Central memory CD8-positive, alpha-beta T cell (primary cell): ENCODE data around the gene ABHD14A.

Source experiments
- ATAC-seq: fragments of 150-1000 bp; cut with Tn5 transposase; replicated peaks from 2 replicates; pipeline ENCODE4 v1.10.0; 2022; ENCODE audit warnings: mild to moderate bottlenecking, moderate FRiP score, moderate number of reproducible peaks; ENCODE audit not compliant: poor library complexity, severe bottlenecking; ENCODE audit errors: extremely low read depth
- DNase-seq, 2 donors: peaks; one replicate each; pipeline ENCODE4 v3.0.0; 2021; ENCODE audit warnings: low spot score in 2 of 2
- H3K27ac Mint-ChIP-seq: one replicate; pipeline ENCODE4 v1.8.0; 2022; ENCODE audit warnings: low read depth, mild to moderate bottlenecking, moderate library complexity, mixed read lengths
- H3K27me3 Mint-ChIP-seq: one replicate; pipeline ENCODE4 v1.8.0; 2022; ENCODE audit warnings: mixed read lengths
- H3K36me3 Mint-ChIP-seq: one replicate; pipeline ENCODE4 v1.8.0; 2022; ENCODE audit warnings: mild to moderate bottlenecking, moderate library complexity, mixed read lengths; ENCODE audit not compliant: insufficient read depth
- H3K4me1 Mint-ChIP-seq: one replicate; pipeline ENCODE4 v1.8.0; 2022; ENCODE audit warnings: mixed read lengths
- H3K4me3 Mint-ChIP-seq: one replicate; pipeline ENCODE4 v1.8.0; 2022; ENCODE audit warnings: mild to moderate bottlenecking, moderate library complexity, mixed read lengths
- H3K9me3 Mint-ChIP-seq: one replicate; pipeline ENCODE4 v1.8.0; 2022; ENCODE audit warnings: mixed read lengths

ABHD14A gene

DNA sequence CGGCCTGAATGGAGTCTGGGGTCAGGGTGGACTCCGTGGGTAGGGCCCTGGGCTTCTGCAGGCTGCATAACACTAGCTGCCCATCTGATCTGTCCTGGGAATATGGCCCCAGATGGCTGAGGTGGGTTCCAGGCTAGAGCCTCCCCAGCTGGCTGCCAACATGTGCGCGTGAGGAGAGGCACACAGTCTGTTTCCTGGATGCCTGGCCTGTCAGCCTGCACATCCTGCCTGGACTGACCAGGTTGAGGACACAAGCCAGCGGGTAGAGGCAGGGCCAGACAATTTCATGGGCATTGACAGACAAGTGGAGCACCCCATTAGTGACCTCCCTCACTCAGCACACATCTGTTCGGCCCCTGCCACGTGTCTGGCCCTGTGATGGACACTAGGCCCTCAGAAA lies 50.6 kb downstream of the ABHD14A start:
- ATAC-seq (no peak), DNase-seq (no peak)
- H3K4me3 Mint-ChIP-seq: no peak overlapping the region
- no peaks in the 10 kb centered on the region for H3K36me3 Mint-ChIP-seq
- no peaks in the 10 kb centered on the region for H3K4me1 Mint-ChIP-seq
- H3K9me3 Mint-ChIP-seq: no peaks in the 10 kb centered on the region
- no peaks in the 10 kb centered on the region for H3K27me3 Mint-ChIP-seq
- H3K27ac Mint-ChIP-seq: no peak overlapping the region

GRCh38 chr3:52026041-52026440 lies 51.2 kb downstream of the ABHD14A start:
- Mint-ChIP-seq H3K36me3 (no peaks in the 10 kb centered on the region), H3K9me3 (no peaks in the 10 kb centered on the region), H3K4me1 (no peaks in the 10 kb centered on the region), H3K27ac (no peak overlapping the region), H3K27me3 (no peaks in the 10 kb centered on the region), H3K4me3 (no peak overlapping the region)
- ATAC-seq: no peak
- no peak for DNase-seq

DNA sequence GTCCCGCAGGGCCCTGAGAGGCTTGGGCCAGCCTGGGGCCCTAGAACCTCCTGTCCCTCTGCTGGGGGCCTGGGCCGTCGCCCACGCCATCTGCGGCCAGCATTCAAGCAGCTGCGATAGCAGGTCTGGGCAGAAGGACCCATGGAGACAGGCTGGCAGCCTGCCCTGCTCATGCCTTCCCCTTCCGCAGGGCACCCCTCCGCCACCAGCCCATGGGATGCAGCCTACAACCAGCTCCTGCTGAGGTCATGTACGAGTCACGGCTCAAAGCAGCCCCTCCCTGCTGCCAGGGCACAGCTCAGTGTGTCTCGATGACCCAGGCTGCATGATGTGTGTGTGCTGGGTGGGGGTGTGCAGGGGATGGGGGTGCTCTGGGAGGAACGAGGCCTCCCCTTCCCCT lies 53.7 kb downstream of the ABHD14A start:
- no peak overlapping the region for H3K27ac Mint-ChIP-seq
- H3K27me3 Mint-ChIP-seq: no peaks in the 10 kb centered on the region
- H3K4me1 Mint-ChIP-seq: no peaks in the 10 kb centered on the region
- ATAC-seq (no peak), DNase-seq (no peak)
- peaks cover 2% of the 10 kb centered on the region for H3K36me3 Mint-ChIP-seq
- no peak overlapping the region for H3K4me3 Mint-ChIP-seq
- no peaks in the 10 kb centered on the region for H3K9me3 Mint-ChIP-seq

DNA sequence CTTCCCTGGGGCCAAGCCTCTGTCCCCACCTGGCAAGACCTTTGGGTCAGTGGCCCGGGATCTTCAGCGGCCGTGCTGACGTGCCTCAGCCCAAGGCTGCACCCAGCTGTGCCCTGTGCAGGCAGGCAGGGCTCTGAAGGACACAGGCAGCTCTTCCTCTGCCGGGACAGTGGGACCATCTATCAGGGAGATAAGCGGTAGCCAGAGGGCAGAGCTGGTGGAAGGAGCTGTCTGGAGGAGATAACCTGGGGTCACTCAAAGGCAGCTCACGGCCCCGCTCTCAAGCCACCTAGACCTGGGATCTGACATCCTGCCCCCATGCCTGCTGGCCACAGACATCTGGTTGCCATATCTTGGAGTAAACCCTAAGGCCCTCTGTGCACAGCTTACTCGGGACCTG lies 54.2 kb downstream of the ABHD14A start:
- ATAC-seq: no peak
- Mint-ChIP-seq H3K36me3 (peaks cover 2% of the 10 kb centered on the region), H3K4me1 (no peaks in the 10 kb centered on the region), H3K27ac (no peak overlapping the region), H3K4me3 (no peak overlapping the region), H3K9me3 (no peaks in the 10 kb centered on the region), H3K27me3 (no peaks in the 10 kb centered on the region)
- DNase-seq: no peak

DNA sequence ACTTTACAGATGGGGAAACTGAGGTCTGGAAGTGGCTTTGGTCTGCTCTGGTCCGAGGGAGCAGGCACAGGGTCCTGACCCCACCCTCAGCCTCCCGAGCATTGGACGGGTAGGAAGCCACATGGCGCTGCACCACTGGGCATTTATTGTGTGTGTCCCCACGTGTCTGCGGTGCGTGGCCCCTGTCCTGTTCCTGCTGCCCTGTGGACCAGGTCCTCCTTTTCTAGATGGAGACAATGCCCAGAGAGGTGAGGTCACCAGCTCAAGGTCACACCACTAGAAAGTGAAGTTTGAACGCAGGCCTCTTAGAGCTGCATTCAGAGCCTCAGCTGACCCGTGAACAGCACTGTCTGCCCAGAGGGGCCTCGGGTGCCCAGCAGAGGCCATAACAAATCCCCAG lies 54.7 kb downstream of the ABHD14A start:
- Mint-ChIP-seq H3K27ac (peak overlapping the region; percentile 36), H3K27me3 (no peaks in the 10 kb centered on the region)
- no peak for DNase-seq

More for the DNA sequence above, 54.7 kb downstream of the ABHD14A start:
- Mint-ChIP-seq H3K9me3 (no peaks in the 10 kb centered on the region), H3K36me3 (peaks cover 2% of the 10 kb centered on the region), H3K4me3 (no peak overlapping the region), H3K4me1 (no peaks in the 10 kb centered on the region)
- no peak for ATAC-seq
